Activated CD8-positive, alpha-beta memory T cell treated with anti-CD3 and anti-CD28 coated beads for 48 hours (primary cell): ENCODE data around the gene PTGER2.
A peak's percentile ranks its signal among the peaks of the same experiment; 100 is the strongest.

Experiments used
- DNase-seq, 3 experiments: peaks; one replicate each; pipeline ENCODE4 v3.0.0-alpha.2; 2020; ENCODE audit warnings: low read depth in 2 of 3, low spot score in 2 of 3

The PTGER2 gene

DNA sequence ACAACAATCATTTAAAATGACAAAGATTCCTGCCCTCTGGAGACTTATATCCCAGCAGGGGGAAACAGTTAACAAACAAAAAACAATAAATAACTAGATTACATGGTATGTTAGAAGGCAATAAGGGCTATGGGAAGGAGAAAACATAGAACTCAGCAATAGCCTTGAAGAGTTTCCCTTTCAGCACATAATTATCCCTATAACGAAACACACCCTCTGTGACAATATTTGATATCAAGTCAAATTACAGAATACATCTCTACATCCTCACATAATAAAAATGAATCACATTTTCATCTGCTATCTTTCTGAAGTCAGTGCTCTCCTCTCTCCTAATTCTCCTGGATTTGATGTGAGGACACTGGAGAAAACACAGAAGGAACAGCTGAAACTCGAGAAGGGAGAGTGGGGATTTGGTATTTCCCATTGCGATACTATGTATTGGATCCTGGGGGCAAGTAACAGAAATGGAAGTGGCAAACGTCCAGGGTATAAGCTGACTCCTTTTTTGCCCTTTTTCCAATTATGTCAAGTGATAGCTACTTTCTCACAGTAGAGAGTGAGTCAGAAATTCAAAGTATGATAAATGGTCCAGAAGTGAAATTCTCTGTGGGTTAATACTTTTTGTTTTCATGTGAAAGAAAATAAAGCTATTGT lies 9.7 kb upstream of the PTGER2 start:
- DNase-seq: no peak

DNA sequence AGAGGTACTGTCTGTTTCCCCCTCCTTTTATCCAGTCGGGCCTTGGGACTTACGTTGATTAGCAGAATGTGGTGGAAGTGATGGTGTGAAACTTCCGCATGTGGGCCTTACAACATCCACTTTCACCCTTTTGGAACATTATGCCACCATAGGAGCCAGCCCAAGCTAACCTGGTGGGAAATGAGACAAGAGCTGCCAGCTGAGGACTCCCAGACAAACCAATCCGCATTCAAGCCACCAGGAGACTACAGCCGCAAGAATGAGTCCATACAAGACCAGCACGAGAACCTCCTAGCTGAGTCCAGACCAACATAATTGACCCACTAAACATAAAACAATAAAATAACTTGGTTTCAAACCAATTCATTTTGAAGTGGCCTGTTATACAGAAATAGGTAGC lies 9.1 kb upstream of the PTGER2 start:
- DNase-seq: no peak

DNA sequence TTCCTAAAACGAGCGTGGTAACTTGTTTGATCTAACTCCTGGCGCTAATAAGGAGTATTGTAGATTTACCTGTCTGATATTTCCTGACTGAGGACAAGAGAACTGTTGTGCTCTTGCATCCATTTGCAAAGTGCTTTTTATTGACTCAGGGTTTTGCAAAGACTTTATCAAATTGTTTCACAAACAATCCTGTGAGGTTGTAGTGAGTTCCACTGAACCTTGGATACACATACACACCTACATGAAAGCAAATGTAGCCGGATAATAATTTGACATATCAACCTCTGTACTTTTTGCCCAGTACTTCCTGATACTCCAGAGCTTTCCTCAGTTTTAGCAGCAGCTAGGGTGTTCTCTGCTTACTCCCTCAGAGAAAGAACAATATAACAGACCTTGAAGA lies 6.7 kb upstream of the PTGER2 start:
- DNase-seq: no peak

DNA sequence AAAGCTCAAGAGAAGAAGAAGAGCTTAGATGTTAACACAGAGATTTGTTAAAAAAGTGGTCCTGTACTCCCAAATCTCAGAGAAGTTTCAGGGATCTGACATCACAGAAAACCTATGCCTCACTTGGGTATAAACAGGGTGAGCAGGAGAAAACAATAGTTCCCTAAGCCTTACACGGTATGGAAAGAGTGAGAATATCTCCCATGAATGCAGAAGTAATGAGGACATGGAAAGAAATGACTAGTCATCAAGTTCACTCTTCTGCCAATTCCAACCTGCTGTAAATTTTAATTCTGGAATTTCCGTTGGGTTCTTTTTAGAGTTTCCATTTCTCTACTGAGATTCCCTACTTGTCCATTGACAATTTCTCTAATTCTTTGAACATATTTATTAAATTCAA lies 6.2 kb upstream of the PTGER2 start:
- DNase-seq: no peak

DNA sequence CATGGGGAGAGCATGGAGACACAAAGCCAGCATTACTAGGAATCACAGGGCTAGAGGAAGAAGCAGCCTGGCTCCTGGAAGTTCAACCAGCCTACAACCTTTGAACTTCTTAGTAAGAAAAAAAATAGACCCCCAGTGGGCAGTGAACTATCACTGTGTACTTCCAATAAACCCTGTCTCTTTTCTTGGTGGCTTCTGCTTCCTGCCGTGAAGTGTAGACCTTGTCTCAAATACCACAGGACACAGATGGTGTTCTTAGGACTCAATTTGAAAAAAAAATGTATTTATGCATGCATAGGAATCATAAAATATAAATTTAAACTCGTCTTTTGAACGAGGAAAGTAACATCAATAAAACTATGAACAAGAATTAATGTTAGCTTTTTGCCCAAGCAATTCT lies 3.6 kb upstream of the PTGER2 start:
- DNase-seq: no peak

DNA sequence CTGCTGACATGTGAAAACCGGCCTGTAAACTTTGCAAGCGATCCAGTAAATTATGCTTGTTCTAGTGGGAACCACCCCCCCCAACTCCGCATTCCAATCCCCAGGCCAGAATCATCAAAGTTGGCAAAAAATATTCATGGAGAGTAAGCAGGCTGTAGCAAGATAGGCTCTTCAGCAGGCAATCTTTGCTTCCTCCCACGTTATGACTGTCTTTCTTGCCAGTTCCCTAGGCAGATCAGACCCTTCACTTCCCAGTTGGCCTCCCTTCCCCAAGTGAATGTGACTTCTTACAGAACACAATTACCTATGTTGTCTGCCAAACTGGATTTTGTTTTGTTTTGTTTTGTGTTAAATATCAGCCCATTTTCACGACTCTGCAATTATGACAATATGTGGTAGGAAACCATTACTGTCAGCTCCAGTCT lies 1.2 kb upstream of the PTGER2 start:
- no peak for DNase-seq

DNA sequence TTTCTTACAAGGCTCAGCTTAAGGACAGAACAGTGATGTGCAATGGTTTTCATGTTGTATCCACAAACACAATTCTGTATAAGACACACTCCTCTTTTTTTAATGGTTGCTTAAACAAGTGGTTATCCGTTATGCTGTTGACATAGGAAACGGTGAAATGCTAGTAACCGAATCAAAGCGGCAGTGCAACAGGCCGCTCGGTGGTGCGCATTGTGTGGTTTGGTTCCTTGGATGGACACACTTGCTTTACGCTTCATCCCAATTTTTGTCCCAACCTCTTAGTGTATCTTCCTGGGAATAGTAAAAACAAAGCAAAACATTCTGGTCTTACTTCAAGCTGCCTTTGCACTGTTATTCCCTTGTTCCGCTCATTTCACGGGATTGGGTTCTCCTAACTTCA lies 650 bp upstream of the PTGER2 start:
- DNase-seq: no peak

DNA sequence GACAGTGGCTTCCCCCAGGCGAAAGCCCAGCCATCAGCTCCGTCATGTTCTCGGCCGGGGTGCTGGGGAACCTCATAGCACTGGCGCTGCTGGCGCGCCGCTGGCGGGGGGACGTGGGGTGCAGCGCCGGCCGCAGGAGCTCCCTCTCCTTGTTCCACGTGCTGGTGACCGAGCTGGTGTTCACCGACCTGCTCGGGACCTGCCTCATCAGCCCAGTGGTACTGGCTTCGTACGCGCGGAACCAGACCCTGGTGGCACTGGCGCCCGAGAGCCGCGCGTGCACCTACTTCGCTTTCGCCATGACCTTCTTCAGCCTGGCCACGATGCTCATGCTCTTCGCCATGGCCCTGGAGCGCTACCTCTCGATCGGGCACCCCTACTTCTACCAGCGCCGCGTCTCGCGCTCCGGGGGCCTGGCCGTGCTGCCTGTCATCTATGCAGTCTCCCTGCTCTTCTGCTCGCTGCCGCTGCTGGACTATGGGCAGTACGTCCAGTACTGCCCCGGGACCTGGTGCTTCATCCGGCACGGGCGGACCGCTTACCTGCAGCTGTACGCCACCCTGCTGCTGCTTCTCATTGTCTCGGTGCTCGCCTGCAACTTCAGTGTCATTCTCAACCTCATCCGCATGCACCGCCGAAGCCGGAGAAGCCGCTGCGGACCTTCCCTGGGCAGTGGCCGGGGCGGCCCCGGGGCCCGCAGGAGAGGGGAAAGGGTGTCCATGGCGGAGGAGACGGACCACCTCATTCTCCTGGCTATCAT lies 663 bp downstream of the PTGER2 start:
- peak in 1 of 3 experiments; percentile 27 for DNase-seq

DNA sequence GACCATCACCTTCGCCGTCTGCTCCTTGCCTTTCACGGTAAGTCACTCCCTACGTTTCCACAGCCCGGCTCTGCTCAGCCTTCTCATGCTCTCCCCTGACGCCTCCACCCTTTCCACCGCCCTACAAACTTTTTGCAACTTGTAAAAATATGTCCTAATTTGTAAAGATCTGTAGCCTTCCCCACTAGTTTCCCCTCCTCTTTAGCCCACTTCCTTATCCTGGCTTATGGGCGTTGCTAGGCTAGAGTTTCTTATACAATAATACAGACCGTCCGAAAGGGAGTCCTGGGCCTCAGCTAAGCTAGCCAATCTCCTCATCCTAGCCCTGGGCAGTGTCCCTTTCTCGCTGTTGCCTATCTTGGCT lies 1.2 kb downstream of the PTGER2 start:
- DNase-seq: no peak

DNA sequence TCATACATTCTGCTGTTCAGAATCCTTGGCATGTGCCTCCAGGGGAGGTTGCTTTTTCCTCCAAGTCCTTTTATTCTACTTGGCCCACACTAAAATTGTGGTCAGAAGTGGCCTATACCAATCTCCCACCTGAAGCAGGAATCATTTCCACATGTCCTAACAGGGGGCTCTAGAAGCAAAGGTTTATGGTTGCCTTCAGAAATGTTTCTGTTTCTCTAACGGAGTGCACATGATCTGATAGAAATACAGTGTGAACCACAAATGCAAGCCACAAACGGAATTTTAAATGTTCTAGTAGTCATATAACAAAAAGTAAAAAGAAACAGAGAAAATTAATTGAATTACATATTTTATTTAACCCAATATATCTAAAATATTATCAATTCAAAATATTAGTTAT lies 4.0 kb downstream of the PTGER2 start:
- DNase-seq: no peak

DNA sequence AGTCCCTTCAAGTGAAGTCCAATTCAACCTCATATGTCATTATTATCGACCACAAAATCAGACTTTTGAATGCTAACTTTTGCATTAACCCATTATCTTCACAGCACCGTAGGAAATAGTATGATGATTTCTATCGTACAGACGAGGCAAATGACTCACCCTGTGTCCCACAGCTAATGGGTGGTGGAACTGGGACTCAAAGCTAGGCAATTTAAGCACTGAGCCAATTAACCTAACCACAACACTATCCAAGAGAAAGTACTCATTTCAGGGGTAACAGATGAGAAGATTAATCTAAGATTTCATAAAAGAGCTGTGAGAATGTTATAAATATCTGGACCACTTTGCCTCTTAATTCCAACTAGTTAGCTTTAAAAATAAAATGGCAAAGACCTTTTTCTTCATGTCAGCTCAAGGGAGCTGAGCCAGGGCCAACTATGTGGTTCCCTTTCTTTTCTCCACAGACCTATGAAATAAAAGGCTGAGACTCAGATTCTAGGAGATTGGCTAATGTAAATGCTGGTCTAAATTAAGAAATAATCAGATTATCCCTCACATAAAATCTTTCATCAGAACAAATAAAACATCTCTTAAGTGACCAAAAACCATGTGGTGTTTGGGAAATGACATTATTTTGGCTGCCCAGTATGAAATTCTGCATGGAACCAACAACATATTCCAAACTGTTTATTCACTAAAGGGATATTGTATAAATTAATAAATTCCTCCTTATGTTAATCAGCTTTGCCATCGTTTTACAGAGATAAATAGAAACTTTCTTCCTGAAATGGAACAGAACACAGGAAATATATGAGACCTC lies 4.9 kb downstream of the PTGER2 start:
- no peak for DNase-seq

DNA sequence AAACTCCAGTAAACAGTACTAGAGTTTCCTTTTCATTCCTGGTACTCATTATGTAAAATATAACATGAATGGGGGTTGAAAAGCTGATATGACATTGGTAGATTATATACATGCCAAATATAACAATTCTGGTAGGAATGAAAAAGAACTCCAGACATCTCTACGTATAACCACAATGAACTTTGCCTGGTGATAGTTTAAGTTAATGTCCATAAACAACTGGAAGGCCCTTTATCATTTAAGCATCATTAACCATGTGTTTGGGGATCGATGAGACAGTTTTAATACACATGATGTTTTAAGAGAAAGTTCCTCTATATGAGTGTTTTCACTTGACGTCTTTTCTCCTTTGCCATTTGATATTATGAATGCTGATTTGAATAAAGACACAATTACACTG lies 5.8 kb downstream of the PTGER2 start:
- no peak for DNase-seq

DNA sequence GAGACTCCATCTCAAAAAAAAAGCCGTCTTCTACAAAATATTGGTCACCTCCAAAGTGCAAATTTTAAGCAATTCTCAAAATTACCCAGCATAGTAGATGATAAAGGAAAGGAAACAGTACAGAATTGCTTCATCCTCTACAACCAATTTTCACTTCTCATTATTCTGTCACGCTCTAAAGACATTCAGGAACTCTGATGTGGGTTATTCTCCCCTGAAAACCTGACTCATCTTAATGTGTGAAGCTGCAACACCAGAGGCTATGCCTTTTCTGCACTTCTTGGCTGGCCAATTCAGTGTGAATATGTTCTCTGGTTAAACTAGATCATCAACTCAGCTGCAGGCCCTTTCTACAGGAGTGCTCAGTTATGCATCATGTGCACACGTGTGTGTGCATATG lies 11.0 kb downstream of the PTGER2 start:
- no peak for DNase-seq

DNA sequence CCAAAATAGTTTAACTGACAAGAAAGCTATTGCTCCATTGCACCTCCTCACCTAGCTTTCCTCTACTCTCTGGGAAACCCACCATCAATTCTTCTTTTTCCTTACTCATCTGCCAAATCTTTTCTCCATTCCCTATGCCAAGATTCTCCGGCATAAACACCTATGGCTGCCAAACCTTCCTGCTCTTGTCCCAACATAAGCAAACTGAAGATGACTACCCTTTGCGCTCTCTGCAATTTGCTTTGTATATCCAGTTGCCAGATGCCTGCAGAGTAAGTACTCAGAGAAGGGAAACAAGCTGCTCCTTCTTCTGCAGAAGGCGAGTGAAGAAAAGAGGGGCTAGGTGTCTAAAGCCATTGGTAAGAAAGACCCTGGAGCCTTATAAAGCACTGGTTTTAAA lies 11.5 kb downstream of the PTGER2 start:
- no peak for DNase-seq

DNA sequence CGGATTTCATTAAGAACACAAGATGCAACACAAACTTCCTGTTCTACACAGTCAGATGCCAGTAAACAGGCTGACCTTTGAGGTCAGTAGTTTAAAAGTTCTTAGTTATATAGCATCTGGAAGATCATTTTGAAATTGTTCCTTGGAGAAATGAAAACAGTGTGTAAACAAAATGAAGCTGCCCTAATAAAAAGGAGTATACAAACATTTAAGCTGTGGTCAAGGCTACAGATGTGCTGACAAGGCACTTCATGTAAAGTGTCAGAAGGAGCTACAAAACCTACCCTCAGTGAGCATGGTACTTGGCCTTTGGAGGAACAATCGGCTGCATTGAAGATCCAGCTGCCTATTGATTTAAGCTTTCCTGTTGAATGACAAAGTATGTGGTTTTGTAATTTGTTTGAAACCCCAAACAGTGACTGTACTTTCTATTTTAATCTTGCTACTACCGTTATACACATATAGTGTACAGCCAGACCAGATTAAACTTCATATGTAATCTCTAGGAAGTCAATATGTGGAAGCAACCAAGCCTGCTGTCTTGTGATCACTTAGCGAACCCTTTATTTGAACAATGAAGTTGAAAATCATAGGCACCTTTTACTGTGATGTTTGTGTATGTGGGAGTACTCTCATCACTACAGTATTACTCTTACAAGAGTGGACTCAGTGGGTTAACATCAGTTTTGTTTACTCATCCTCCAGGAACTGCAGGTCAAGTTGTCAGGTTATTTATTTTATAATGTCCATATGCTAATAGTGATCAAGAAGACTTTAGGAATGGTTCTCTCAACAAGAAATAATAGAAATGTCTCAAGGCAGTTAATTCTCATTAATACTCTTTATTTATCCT lies 13.5 kb downstream of the PTGER2 start:
- DNase-seq: no peak

DNA sequence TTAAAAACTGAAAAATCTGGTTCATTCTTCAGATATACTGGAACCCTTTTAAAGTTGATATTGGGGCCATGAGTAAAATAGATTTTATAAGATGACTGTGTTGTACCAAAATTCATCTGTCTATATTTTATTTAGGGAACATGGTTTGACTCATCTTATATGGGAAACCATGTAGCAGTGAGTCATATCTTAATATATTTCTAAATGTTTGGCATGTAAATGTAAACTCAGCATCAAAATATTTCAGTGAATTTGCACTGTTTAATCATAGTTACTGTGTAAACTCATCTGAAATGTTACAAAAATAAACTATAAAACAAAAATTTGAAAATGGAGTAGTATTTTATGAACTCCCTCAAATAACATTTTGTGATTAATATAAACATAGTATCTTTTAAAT lies 14.2 kb downstream of the PTGER2 start:
- no peak for DNase-seq

DNA sequence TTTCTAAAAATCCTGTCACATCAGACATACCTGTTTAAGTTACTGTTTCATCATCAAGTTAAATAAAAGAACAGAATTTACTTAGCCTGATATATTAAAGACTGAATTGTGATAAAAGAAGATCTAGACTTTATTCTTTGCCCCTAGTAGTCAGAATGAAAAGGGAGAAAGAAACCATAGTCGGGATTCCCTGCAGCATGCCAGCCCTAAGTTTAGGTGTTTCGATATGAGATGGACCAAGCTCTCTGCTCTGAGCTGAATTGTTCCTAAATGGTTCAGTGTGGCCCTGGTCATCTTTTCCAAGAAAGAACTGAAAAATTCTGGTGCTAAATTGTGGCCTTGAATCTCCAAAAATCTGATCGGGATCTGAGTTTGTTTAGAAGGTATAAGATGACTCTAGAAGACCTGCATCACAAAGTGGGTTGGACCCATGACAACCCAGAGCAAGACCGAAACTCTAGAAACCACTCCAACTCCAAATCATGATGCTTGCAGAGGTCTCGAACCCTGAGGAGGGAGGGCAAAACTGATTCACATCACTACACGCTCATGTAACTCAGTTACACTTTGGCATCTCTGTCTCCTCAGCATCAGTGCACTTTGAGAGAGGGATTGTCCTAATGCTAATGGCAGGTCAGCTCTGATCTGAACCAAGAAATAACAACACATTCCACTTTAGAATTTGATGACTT lies 15.7 kb downstream of the PTGER2 start:
- no peak for DNase-seq

DNA sequence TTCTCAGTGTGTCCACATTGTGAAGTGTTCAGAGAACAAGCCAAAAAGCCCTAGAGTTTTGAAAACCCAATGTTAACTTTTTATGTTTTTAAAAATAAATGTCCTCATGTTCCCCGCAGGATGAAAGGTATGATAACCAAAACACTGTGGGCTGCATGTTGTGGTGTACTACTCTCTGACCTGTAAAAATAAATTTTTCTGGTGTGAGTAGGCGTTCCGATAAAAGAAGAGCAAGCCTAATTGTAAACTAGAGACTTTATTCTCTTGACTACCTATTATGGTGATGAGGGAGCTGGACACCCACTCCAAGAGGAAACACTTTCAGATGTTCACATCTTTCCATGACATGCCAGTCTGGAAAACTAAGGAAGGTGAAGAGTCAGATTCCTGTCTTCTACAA lies 18.2 kb downstream of the PTGER2 start:
- no peak for DNase-seq

DNA sequence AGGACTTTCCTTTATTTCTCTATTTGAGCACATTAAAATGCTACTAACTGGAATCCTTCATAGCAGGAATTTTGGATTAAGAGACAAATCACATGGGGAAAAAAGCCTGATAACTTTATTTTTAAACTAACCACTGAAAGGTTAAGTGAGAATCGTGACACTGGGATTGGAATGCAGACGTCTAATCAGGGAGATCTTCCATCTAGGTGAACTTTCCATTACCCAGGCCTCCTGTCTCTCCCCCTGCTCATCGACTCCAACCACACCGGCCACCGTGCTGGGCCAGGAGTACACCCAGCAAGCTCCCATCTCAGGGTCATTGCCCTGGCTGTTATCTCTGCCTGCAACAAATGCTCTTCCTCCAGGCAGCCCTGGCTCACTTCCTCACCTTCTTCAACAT lies 19.0 kb downstream of the PTGER2 start:
- no peak for DNase-seq

DNA sequence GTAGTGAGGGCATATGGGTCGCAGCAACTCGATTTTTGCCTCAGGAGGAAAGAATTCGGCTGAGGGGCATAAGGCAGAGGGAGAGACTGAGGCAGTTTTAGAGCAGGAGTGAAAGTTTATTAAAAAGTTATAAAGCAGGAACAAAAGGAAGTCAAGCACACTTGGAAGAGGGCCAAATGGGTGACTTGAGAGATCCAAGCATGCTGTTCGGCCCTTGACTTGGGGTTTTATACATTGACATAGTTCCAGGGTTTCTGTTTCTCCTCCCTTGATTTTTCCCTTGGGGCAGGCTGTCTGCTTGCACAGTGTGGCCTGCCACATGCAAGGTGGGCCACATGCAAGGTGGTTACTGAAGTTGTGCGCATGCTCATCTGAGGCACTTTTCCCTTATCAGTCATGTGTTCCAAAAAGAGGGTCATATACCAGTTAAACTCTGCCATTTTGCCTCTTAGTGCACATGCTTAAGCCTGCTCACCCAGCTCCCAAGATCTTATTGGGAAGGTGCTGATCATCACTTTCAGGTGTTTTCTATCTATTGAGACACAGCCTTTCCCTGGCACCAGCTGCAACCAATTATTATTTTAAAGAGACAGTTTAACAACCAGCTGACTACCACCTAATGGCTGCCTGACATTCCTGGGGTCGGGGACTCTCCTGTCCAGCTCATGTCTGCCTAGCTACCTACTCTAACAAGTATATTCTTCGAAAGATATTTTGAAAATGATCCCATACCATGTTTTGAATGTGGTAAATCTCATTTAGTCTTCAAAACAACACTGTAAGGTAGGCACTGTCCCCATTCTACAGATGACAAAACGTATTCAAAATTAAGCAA lies 19.9 kb downstream of the PTGER2 start:
- no peak for DNase-seq
